Adrenal gland (tissue), 12 donors: ENCODE measurements around the gene TBC1D22A. TPM values are rescaled to one million over a fixed set of nuclear protein-coding genes. Genes with fewer than 3 reads are reported as not detected.

Experiments used
- DNase-seq, 7 donors: peaks; one replicate each; pipeline ENCODE4 v3.0.0-alpha.2; 2019 to 2020
- H3K27ac ChIP-seq, 5 donors: fragments of 200-600 bp; sonication (generic) in 4 of 5; 1 replicate in 3 of 5; 2 replicates in 2 of 5; pipeline versions ENCODE4 v1.5.1 to v1.8.0; 2016 to 2020; ENCODE audit warnings: mild to moderate bottlenecking in 1 of 5
- H3K27me3 ChIP-seq: fragments of 200-600 bp; 2 replicates; pipeline ENCODE4 v1.8.0; 2021
- H3K36me3 ChIP-seq, 2 donors: fragments of 200-600 bp; replicated peaks in 1 of 2; 1 replicate in 1 of 2; 2 replicates in 1 of 2; pipeline versions ENCODE4 v1.5.1 to v1.8.0; 2018 to 2022
- H3K4me1 ChIP-seq, 2 donors: fragments of 200-600 bp; replicated peaks in 1 of 2; 1 replicate in 1 of 2; 2 replicates in 1 of 2; pipeline versions ENCODE4 v1.5.1 to v1.8.0; 2018 to 2021
- H3K4me3 ChIP-seq, 4 donors: fragments of 200-600 bp; sonication (generic) in 3 of 4; one replicate each; pipeline ENCODE4 v1.5.1; 2016 to 2018
- H3K9me3 ChIP-seq, 3 donors: fragments of 200-600 bp; sonication (generic) in 1 of 3; replicated peaks in 1 of 3; 1 replicate in 2 of 3; 2 replicates in 1 of 3; pipeline versions ENCODE4 v1.5.1 to v1.8.0; 2016 to 2021
- CTCF ChIP-seq, 6 experiments: fragments of 450-650 bp in 4 of 6; fragments of 200-600 bp in 2 of 6; sonication (generic) in 1 of 6; IDR thresholded peaks; 1 replicate in 5 of 6; 2 replicates in 1 of 6; pipeline versions ENCODE4 v1.5.1 to v1.8.0; 2016 to 2021; ENCODE audit warnings: antibody characterized with exemption in 6 of 6, mild to moderate bottlenecking in 2 of 6, moderate library complexity in 1 of 6
- POLR2A ChIP-seq, 2 donors: fragments of 450-650 bp; IDR thresholded peaks; one replicate each; pipeline ENCODE4 v1.6.1; 2017; ENCODE audit warnings: antibody characterized with exemption in 2 of 2, mild to moderate bottlenecking in 2 of 2, moderate library complexity in 1 of 2
- WGBS, 4 donors: extraction: QIAGEN DNeasy Blood & Tissue Kit in 2 of 4; methylation state at CpG; one replicate each; pipeline versions ENCODE4 v1.1.5 to v1.1.7; 2013 to 2017; 5-methylcytosine and 5-hydroxymethylcytosine counted together
- intact Hi-C, 2 donors: fragments of 100-400 bp; cut with DNase I; formaldehyde crosslinking; loops; one replicate each; pipeline versions ENCODE4 v1.14.1 to v1.15.0; 2022 to 2023
- polyA plus RNA-seq, 3 donors: library from polyadenylated mRNA; stranded (reverse); fragments of 200-250 nt in 2 of 3; fragments of 350-450 nt in 1 of 3; fragmentation: Illumina TruSeq in 1 of 3; extraction: RNeasy Lipid Tissue Mini Kit (QIAGEN cat#74804) in 1 of 3; gene quantifications; one replicate each; pipeline ENCODE4 v1.2.3, GENCODE V29; 2013 to 2014
- total RNA-seq, 9 donors: library from RNA; depleted of rRNA in 4 of 9; stranded (reverse); fragments of >200 nt in 4 of 9; fragments of 120-200 nt in 1 of 9; fragmentation: NEBNext Ultra II Directional in 1 of 9; extraction: Animal tissue kit (Norgen Biotek cat#: 25700) in 1 of 9; gene quantifications; one replicate each; pipeline versions ENCODE4 v1.1.0 to v1.2.4, GENCODE V29; 2013 to 2023
- donor health status: healthy with polysubstance abuse.
- donor health status: Bipolar disorder and iron deficiency.
- donor health status: DM: yes; HTN: yes; CAD: no.
- donor health status: DM: no; HTN: no; CAD: no.
- donor health status: DM: no; HTN: no; CAD: no.
- donor health status: DM: yes; HTN: yes; CAD: no.

Gene TBC1D22A
- total and polyA plus RNA-seq, 12 donors: 11.5 to 44.2 (median 28.1) TPM

- Histone ChIP-seq H3K27ac (no peak overlapping the region), H3K4me1 (no peaks in the 10 kb centered on the region), H3K4me3 (no peak overlapping the region), H3K36me3 (peaks cover 0 to 6% of the 10 kb centered on the region in 2 donors), H3K9me3 (no peaks in the 10 kb centered on the region), H3K27me3 (no peaks in the 10 kb centered on the region)
- TF ChIP-seq CTCF (IDR thresholded peaks at IDR 0.05) (no peak), POLR2A (IDR thresholded peaks at IDR 0.05) (no peak)
- 85 to 93% (median 88%) methylated on average over 13 of the region's 13 CpGs for WGBS, 4 donors
- DNase-seq: no peak
- intact Hi-C loops: no loop called here
Observed at GRCh38 chr22:46896568-46897245, 134.3 kb downstream of the TBC1D22A start.

GRCh38 chr22:46897246-46897623 lies 134.8 kb downstream of the TBC1D22A start:
- Histone ChIP-seq H3K4me1 (no peaks in the 10 kb centered on the region), H3K27me3 (no peaks in the 10 kb centered on the region), H3K36me3 (peaks cover 0 to 6% of the 10 kb centered on the region in 2 donors), H3K4me3 (no peak overlapping the region), H3K27ac (no peak overlapping the region), H3K9me3 (no peaks in the 10 kb centered on the region)
- intact Hi-C loops: no loop called here
- WGBS, 4 donors: 93 to 98% (median 96%) methylated on average over 4 of the region's 4 CpGs
- TF ChIP-seq POLR2A (IDR thresholded peaks at IDR 0.05): no peak
- no peak for TF ChIP-seq CTCF (IDR thresholded peaks at IDR 0.05)
- DNase-seq: peak in 1 of 7 donors; percentile 68

GRCh38 chr22:46900549-46900948 lies 138.1 kb downstream of the TBC1D22A start:
- no peak overlapping the region for H3K27ac ChIP-seq
- intact Hi-C loops: no loop called here

GRCh38 chr22:46902436-46902835 lies 140.0 kb downstream of the TBC1D22A start:
- no peaks in the 10 kb centered on the region for H3K27me3 ChIP-seq
- H3K9me3 ChIP-seq: no peaks in the 10 kb centered on the region
- WGBS, 4 donors: 93 to 95% (median 94%) methylated on average over 14 of the region's 14 CpGs
- TF ChIP-seq POLR2A (IDR thresholded peaks at IDR 0.05) (no peak), CTCF (IDR thresholded peaks at IDR 0.05) (no peak)
- no peak overlapping the region for H3K27ac ChIP-seq
- H3K4me1 ChIP-seq: no peaks in the 10 kb centered on the region
- no peaks in the 10 kb centered on the region for H3K36me3 ChIP-seq
- intact Hi-C loops: no loop called here
- DNase-seq: peak in 1 of 7 donors; percentile 1
- no peak overlapping the region for H3K4me3 ChIP-seq

More at GRCh38 chr22:46900549-46900948, 138.1 kb downstream of the TBC1D22A start:
- no peak for DNase-seq
- TF ChIP-seq CTCF (IDR thresholded peaks at IDR 0.05) (no peak), POLR2A (IDR thresholded peaks at IDR 0.05) (no peak)
- H3K27me3 ChIP-seq: no peaks in the 10 kb centered on the region
- H3K4me1 ChIP-seq: no peaks in the 10 kb centered on the region
- H3K9me3 ChIP-seq: no peaks in the 10 kb centered on the region
- WGBS, 4 donors: 80 to 85% (median 84%) methylated on average over 5 of the region's 5 CpGs
- no peaks in the 10 kb centered on the region for H3K36me3 ChIP-seq
- H3K4me3 ChIP-seq: no peak overlapping the region
